Endothelial cell of umbilical vein (primary cell): ENCODE measurements around the gene C14orf119. TPM values are rescaled to one million over a fixed set of nuclear protein-coding genes. Genes with fewer than 3 reads are reported as not detected.
A peak's percentile ranks its signal among the peaks of the same experiment; 100 is the strongest.

Source experiments
- BruUV-seq: library from RNA; stranded (reverse); fragments of 400-500 nt; replicated peaks from 2 replicates; lab custom pipeline; 2021; lab: Mats Ljungman, UMichigan
- CTCF ChIA-PET: fragments of 300-600, 350-600 bp; sonication (Branson Sonifier 250); formaldehyde crosslinking; loops from one replicate; lab custom pipeline; 2021; ENCODE audit warnings: antibody characterized with exemption, inconsistent platforms; lab: Charles Lee
- POLR2A ChIA-PET: fragments of 300-600, 350-600 bp; sonication (Branson Sonifier 250); formaldehyde crosslinking; loops from one replicate; lab custom pipeline; 2021; ENCODE audit warnings: antibody characterized with exemption, inconsistent platforms; lab: Charles Lee
- DNase-seq: peaks from one replicate; pipeline ENCODE4 v3.0.0-alpha.2; 2011; ENCODE audit warnings: low read depth, low spot score
- FAIRE-seq: peaks from 2 replicates; lab custom pipeline; 2011; peaks lifted over from hg19 to GRCh38; lab: Jason Lieb, UNC
- H2AFZ ChIP-seq: 2 replicates; pipeline ENCODE4 v1.6.0; 2012; ENCODE audit warnings: low read depth, low read length, control low read depth, inconsistent platforms
- H3K27ac ChIP-seq: 2 replicates; pipeline ENCODE4 v1.5.1; 2011; ENCODE audit warnings: low read depth, mild to moderate bottlenecking, control low read depth, low read length, moderate library complexity; ENCODE audit not compliant: insufficient read depth
- H3K27me3 ChIP-seq, 2 experiments: 2 replicates each; pipeline versions ENCODE4 v1.6.0 to v1.6.1; 2011; ENCODE audit warnings: low read length in 2 of 2, mixed read lengths in 1 of 2; ENCODE audit not compliant: control insufficient read depth in 2 of 2, insufficient read depth in 2 of 2
- H3K36me3 ChIP-seq, 2 experiments: 2 replicates in 1 of 2; 3 replicates in 1 of 2; pipeline ENCODE4 v1.5.1; 2011; ENCODE audit warnings: low read length in 2 of 2, mild to moderate bottlenecking in 1 of 2, moderate library complexity in 1 of 2; ENCODE audit not compliant: control insufficient read depth in 2 of 2, insufficient read depth in 2 of 2; ENCODE audit errors: extremely low read depth in 1 of 2
- H3K4me1 ChIP-seq: 3 replicates; pipeline ENCODE4 v1.5.1; 2011; ENCODE audit warnings: mild to moderate bottlenecking, low read length; ENCODE audit not compliant: control insufficient read depth, insufficient read depth; ENCODE audit errors: extremely low read depth
- H3K4me2 ChIP-seq: 2 replicates; pipeline ENCODE4 v1.6.1; 2011; ENCODE audit warnings: low read length, control low read depth, mixed read lengths; ENCODE audit not compliant: insufficient read depth
- H3K4me3 ChIP-seq, 3 experiments: fragments of 200-600 bp in 1 of 3; sonication (generic), shearing (Covaris generic) in 1 of 3; replicated peaks in 1 of 3; 2 replicates each; pipeline ENCODE4 v1.5.1; 2011 to 2016; ENCODE audit warnings: control low read depth in 3 of 3, low read length in 3 of 3, mild to moderate bottlenecking in 2 of 3, inconsistent platforms in 1 of 3, low read depth in 1 of 3, moderate library complexity in 1 of 3; ENCODE audit not compliant: insufficient read depth in 1 of 3
- H3K79me2 ChIP-seq: 2 replicates; pipeline ENCODE4 v1.6.0; 2012; ENCODE audit warnings: low read length, inconsistent platforms; ENCODE audit not compliant: control insufficient read depth, insufficient read depth
- H3K9ac ChIP-seq: replicated peaks from 2 replicates; pipeline ENCODE3; 2011; ENCODE audit warnings: low read length, control low read depth; ENCODE audit not compliant: insufficient read depth; ENCODE audit errors: extremely low read depth
- H3K9me1 ChIP-seq: replicated peaks from 3 replicates; pipeline ENCODE4 v1.6.0; 2011; ENCODE audit warnings: mild to moderate bottlenecking, low read length; ENCODE audit not compliant: control insufficient read depth, insufficient read depth; ENCODE audit errors: extremely low read depth
- H3K9me3 ChIP-seq: replicated peaks from 2 replicates; pipeline ENCODE4 v1.5.1; 2012; ENCODE audit warnings: low read length, inconsistent platforms; ENCODE audit not compliant: control insufficient read depth, insufficient read depth
- H4K20me1 ChIP-seq: replicated peaks from 2 replicates; pipeline ENCODE3; 2011; ENCODE audit warnings: mild to moderate bottlenecking, low read length; ENCODE audit not compliant: control insufficient read depth, insufficient read depth; ENCODE audit errors: extremely low read depth
- CTCF ChIP-seq, 2 donors: IDR thresholded peaks; 1 replicate in 1 of 2; 2 replicates in 1 of 2; pipeline ENCODE4 v1.5.1; 2011; ENCODE audit warnings: low read length in 2 of 2, mild to moderate bottlenecking in 2 of 2, moderate library complexity in 2 of 2, control low read depth in 1 of 2, inconsistent platforms in 1 of 2, low read depth in 1 of 2; ENCODE audit not compliant: insufficient read depth in 1 of 2; ENCODE audit errors: extremely low read depth in 1 of 2
- EZH2 ChIP-seq: IDR thresholded peaks from 2 replicates; pipeline ENCODE4 v1.6.1; 2012; ENCODE audit warnings: borderline replicate concordance, low read depth, mild to moderate bottlenecking, moderate library complexity, low read length, inconsistent platforms; ENCODE audit not compliant: severe bottlenecking
- FOS ChIP-seq: IDR thresholded peaks from 2 replicates; pipeline ENCODE4 v1.6.1; 2011; ENCODE audit warnings: mild to moderate bottlenecking, low read length, moderate library complexity, borderline replicate concordance; ENCODE audit not compliant: insufficient read depth
- GATA2 ChIP-seq: IDR thresholded peaks from 2 replicates; pipeline ENCODE4 v1.7.0; 2011; ENCODE audit warnings: low read depth, mild to moderate bottlenecking, moderate library complexity, mixed read lengths, low read length; ENCODE audit not compliant: insufficient read length, insufficient read depth
- JUN ChIP-seq: IDR thresholded peaks from 2 replicates; pipeline ENCODE4 v1.6.1; 2011; ENCODE audit warnings: borderline replicate concordance, low read depth; ENCODE audit not compliant: insufficient read length, insufficient read depth
- MAX ChIP-seq: IDR thresholded peaks from 2 replicates; pipeline ENCODE4 v1.6.1; 2011; ENCODE audit not compliant: insufficient read depth, insufficient read length
- MYC ChIP-seq: IDR thresholded peaks from one replicate; pipeline ENCODE4 v1.6.1; 2011; ENCODE audit warnings: mild to moderate bottlenecking, low read depth, low read length
- POLR2A ChIP-seq: IDR thresholded peaks from 2 replicates; pipeline ENCODE4 v1.6.1; 2012; ENCODE audit warnings: low read depth, mild to moderate bottlenecking, control low read depth, low read length
- POLR2AphosphoS5 ChIP-seq: IDR thresholded peaks from 2 replicates; pipeline ENCODE4 v1.6.1; 2012; ENCODE audit warnings: low read depth, mild to moderate bottlenecking, control low read depth, low read length, moderate library complexity; ENCODE audit not compliant: insufficient read depth
- dilution Hi-C: fragments of 300-500 bp; cut with MboI; formaldehyde crosslinking; loops from one replicate; pipeline ENCODE4 v1.15.0; 2019; ENCODE audit warnings: low sequenced_read_pairs; ENCODE audit not compliant: extremely low pct_ligation_motif_present
- intact Hi-C: fragments of 100-400 bp; cut with micrococcal nuclease; formaldehyde crosslinking; loops from one replicate; pipeline ENCODE4 v1.10.0; 2022
- polyA plus RNA-seq, 4 experiments: library from polyadenylated mRNA; depleted of rRNA in 3 of 4; stranded (reverse) in 3 of 4; unstranded in 1 of 4; fragments of >200 nt; gene quantifications; 2 replicates each; pipeline versions ENCODE4 v1.2.1 to v1.2.3, GENCODE V29; 2011 to 2012; ENCODE audit warnings: missing spikeins in 1 of 4
- total RNA-seq: library from RNA; stranded (reverse); gene quantifications from 2 replicates; pipeline ENCODE4 v1.2.3, GENCODE V29; 2021

The C14orf119 gene
- total and polyA plus RNA-seq, 2 donors (not counting 3 experiments of a cell fraction or from before 2014, with no cell fraction given) = 58.3 to 60.5 TPM

GRCh38 chr14:23090254-23090636 lies 5.1 kb upstream of the C14orf119 start:
- FAIRE-seq (peak; percentile 12), DNase-seq (peak; percentile 33)
- dilution Hi-C loops = no loop called here
- ChIA-PET CTCF (interaction anchor here (1.0 to 4.6 kb wide), 7 partner anchors 9 to 104 kb away, joined by 3 to 43 read pairs (median 8); no protein-coding TSS in a partner anchor), POLR2A (no interaction called here)
- Histone ChIP-seq H3K79me2 (peaks cover 69% of the 10 kb centered on the region), H4K20me1 (peaks cover 4% of the 10 kb centered on the region), H3K27ac (peak overlapping the region; percentile 20), H3K4me2 (peak overlapping the region; percentile 43), H2AFZ (no peak overlapping the region), H3K36me3 (peaks cover 10 to 44% of the 10 kb centered on the region in 2 experiments), H3K4me1 (peaks cover 26% of the 10 kb centered on the region), H3K4me3 (no peak overlapping the region), H3K9me3 (no peaks in the 10 kb centered on the region), H3K9me1 (no peaks in the 10 kb centered on the region), H3K27me3 (no peaks in the 10 kb centered on the region), H3K9ac (no peak overlapping the region)
- BruUV-seq = no TSS peak
- intact Hi-C loops = no loop called here
- no peak for TF ChIP-seq MYC
- TF ChIP-seq EZH2 = no peak
- no peak for TF ChIP-seq POLR2AphosphoS5
- no peak for TF ChIP-seq CTCF (IDR thresholded peaks at IDR 0.05; ENCODE audit: extremely low read depth in 1 of 2, insufficient read depth in 1 of 2, low read depth in 1 of 2, low read length in 2 of 2)
- no peak for TF ChIP-seq GATA2
- TF ChIP-seq FOS = no peak
- no peak for TF ChIP-seq POLR2A
- no peak for TF ChIP-seq JUN
- TF ChIP-seq MAX = no peak
